Brain microvascular endothelial cell (primary cell): Measurements from ENCODE around the gene IRF4.
A peak's percentile ranks its signal among the peaks of the same experiment; 100 is the strongest.

Source experiments
- DNase-seq: peaks from one replicate; pipeline ENCODE4 v3.0.0-alpha.2; 2020
- H3K27ac ChIP-seq: fragments of 250-450 bp; sonication (Bioruptor Pico); 2 replicates; pipeline ENCODE4 v1.5.1; 2020; ENCODE audit warnings: mild to moderate bottlenecking, moderate library complexity
- H3K27me3 ChIP-seq: fragments of 250-450 bp; sonication (Bioruptor Pico); replicated peaks from 2 replicates; pipeline ENCODE4 v1.5.1; 2020; ENCODE audit warnings: mild to moderate bottlenecking
- H3K36me3 ChIP-seq: fragments of 250-450 bp; sonication (Bioruptor Pico); replicated peaks from 2 replicates; pipeline ENCODE4 v1.5.1; 2020; ENCODE audit warnings: mild to moderate bottlenecking
- H3K4me3 ChIP-seq: 2 replicates; pipeline ENCODE4 v1.5.1; 2011; ENCODE audit warnings: low read depth, mild to moderate bottlenecking, control low read depth, low read length, moderate library complexity
- in situ Hi-C: cut with HindIII; loops from 2 replicates; pipeline ENCODE4 v1.10.0; 2017; ENCODE audit warnings: low sequenced_read_pairs, low pct_ligation_motif_present
- TF ChIP-seq, protein P1 (sequence below): IDR thresholded peaks from 2 replicates; pipeline ENCODE4 v1.5.1; 2011; ENCODE audit warnings: low read depth, mild to moderate bottlenecking, moderate library complexity, low read length, control low read depth, inconsistent platforms; ENCODE audit errors: missing control alignments

Gene IRF4

DNA sequence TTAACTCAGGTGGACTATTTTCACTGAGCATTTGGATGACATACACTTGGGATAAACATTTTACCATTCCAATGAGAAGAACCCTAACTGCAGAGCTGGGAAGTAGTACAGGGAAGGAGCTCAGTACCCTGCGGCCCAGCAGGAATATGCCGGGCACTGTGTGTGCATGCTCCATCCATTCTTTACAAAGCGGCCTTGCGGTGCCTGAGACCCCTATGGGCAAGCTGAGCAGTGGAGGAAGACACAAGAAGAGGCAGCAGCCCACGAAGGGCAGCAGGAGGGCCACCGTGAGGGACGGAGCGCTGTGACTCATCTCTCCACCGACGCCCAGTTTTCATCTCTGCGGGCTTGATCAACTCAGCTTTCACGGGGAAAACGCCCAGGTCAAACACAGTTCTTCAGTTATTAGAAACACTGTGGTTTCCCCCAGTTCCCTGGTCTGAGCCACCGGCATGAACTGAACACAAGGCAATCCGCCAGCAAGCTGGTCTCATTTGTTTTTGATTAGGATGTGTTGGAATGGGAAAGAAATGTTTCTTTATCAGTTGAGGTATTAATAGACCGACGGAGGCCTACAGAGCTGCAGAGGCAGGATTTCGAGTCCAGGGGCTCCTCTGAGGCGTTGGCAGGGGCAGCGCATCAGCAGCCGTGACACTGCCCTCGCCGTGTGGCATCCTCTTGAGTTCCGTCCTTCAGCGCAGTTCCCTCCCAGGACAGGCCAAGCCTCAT is 44.9 kb downstream of the IRF4 start:
- no peaks in the 10 kb centered on the region for H3K36me3 ChIP-seq
- H3K27ac ChIP-seq = peak overlapping the region; percentile 74
- DNase-seq = peak; percentile 90
- H3K4me3 ChIP-seq = no peak overlapping the region
- in situ Hi-C loops = no loop called here
- no peaks in the 10 kb centered on the region for H3K27me3 ChIP-seq
- TF ChIP-seq, protein P1, sequence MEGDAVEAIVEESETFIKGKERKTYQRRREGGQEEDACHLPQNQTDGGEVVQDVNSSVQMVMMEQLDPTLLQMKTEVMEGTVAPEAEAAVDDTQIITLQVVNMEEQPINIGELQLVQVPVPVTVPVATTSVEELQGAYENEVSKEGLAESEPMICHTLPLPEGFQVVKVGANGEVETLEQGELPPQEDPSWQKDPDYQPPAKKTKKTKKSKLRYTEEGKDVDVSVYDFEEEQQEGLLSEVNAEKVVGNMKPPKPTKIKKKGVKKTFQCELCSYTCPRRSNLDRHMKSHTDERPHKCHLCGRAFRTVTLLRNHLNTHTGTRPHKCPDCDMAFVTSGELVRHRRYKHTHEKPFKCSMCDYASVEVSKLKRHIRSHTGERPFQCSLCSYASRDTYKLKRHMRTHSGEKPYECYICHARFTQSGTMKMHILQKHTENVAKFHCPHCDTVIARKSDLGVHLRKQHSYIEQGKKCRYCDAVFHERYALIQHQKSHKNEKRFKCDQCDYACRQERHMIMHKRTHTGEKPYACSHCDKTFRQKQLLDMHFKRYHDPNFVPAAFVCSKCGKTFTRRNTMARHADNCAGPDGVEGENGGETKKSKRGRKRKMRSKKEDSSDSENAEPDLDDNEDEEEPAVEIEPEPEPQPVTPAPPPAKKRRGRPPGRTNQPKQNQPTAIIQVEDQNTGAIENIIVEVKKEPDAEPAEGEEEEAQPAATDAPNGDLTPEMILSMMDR = no peak

- in situ Hi-C loops = no loop called here
- TF ChIP-seq, protein P1 = no peak
- Histone ChIP-seq H3K4me3 (no peak overlapping the region), H3K27me3 (no peaks in the 10 kb centered on the region), H3K27ac (peak overlapping the region; percentile 74), H3K36me3 (no peaks in the 10 kb centered on the region)
- peak; percentile 39 for DNase-seq
These were observed 45.5 kb downstream of the IRF4 start for GRCh38 chr6:437037-437392.

GRCh38 chr6:438634-439170 is 47.1 kb downstream of the IRF4 start:
- DNase-seq = no peak
- H3K27me3 ChIP-seq = no peaks in the 10 kb centered on the region
- no peaks in the 10 kb centered on the region for H3K36me3 ChIP-seq
- H3K27ac ChIP-seq = no peak overlapping the region
- no peak overlapping the region for H3K4me3 ChIP-seq
- in situ Hi-C loops = no loop called here
- TF ChIP-seq, protein P1 = no peak

DNA sequence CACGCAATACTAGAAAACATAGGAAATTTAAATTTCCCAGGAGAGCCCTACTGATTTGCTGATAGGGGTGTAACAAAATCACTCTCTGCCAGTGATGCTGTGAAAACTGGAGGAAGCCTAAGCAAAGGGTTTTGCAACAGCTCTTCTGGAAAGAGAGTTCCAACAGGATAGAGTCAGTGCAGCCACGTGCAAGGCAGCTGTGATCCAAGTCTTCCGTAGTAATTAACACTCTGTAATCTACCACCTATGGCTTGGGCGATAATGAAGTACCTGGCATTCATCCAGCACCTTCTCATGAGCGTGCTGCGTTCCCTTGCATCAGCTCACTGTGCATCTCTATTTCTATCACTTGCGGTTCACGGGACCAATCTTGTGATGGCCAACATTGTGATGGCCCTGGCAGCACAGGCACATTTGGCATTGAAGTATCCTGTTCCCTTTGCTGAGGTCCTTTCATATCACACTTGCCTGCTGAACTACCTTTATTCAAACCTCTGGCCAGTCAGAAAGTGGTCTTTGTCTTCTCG is 48.2 kb downstream of the IRF4 start:
- no peak overlapping the region for H3K27ac ChIP-seq
- TF ChIP-seq, protein P1 = no peak
- H3K36me3 ChIP-seq = no peaks in the 10 kb centered on the region
- H3K27me3 ChIP-seq = no peaks in the 10 kb centered on the region
- H3K4me3 ChIP-seq = no peak overlapping the region
- in situ Hi-C loops = no loop called here
- no peak for DNase-seq

- DNase-seq = no peak
- Histone ChIP-seq H3K36me3 (no peaks in the 10 kb centered on the region), H3K27me3 (no peaks in the 10 kb centered on the region), H3K4me3 (no peak overlapping the region), H3K27ac (no peak overlapping the region)
- in situ Hi-C loops = no loop called here
- TF ChIP-seq, protein P1 = no peak
These were observed 49.8 kb downstream of the IRF4 start for GRCh38 chr6:441126-441920.
